ENCODE data around the gene WDFY3. TPM values are rescaled to one million over a fixed set of nuclear protein-coding genes. Genes with fewer than 3 reads are reported as not detected.

The WDFY3 gene
- total and polyA plus RNA-seq, 9 of the 15 experiments (the other 6 are each of a cell fraction or from before 2014, with no cell fraction given): 0.58 to 13.5 (median 9.4) TPM

DNA sequence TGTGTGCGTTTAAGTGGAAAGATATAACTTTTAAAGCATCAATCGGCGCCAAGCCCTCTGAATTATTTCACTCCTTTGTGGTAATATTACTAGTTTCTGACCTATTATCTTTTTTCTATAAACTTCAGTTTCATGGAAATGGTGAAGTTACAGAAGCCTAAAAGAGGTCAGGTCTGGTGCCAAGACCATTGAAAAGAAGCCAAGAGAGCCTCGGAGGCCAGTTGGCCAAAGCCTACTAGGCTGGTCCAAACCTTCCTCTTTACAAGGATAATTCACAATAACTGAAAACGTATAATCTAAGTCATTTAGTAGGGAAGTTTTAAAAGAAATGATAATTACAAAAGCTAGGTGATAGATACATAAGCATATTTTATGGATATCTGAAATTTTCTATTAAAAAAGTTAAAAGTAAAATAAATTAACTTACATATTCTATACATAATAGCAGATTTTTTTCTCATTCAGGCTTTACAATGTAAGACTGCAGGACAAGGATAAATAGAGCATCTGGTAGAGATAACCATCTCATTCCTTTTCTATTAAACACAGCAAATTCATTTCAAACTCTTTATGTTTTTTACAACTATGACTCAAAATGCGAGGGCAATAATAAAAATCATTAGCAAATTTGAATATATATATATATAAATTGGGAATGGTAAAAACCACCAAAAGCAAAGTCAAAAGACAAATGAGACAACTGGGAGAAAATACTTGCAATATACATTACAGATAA is 49.2 kb downstream of the WDFY3 start:
- intact Hi-C loops (cut with micrococcal nuclease) (no loop called here), in situ Hi-C loops (cut with MboI) (no loop called here)
- ChIA-PET POLR2A (no interaction called here), CTCF (ENCODE audit: low intra/inter-chr PET ratio) (no interaction called here)
- H3K9me3 ChIP-seq (replicated peaks; ENCODE audit: control insufficient read depth, insufficient read depth, low read depth, low read length): no peaks in the 10 kb centered on the region
- BruUV-seq (replicated peaks): no TSS peak
- no peak overlapping the region for H3K4me3 ChIP-seq
- 33% methylated on average over 6 of the region's 6 CpGs for WGBS (ENCODE audit: insufficient coverage, low coverage, missing lambda C conversion rate)
- no peak overlapping the region for H3K9ac ChIP-seq (ENCODE audit: insufficient read depth in 1 of 2, low read depth in 2 of 2, low read length in 2 of 2)
- no peak overlapping the region for H3K27ac ChIP-seq (ENCODE audit: extremely low read depth, low read depth, low read length)
- ATAC-seq: no peak
- H4K20me1 ChIP-seq (replicated peaks; ENCODE audit: control insufficient read depth, insufficient read depth, low read length): no peaks in the 10 kb centered on the region
- H3K36me3 ChIP-seq (ENCODE audit: control insufficient read depth, insufficient read depth, low read length): no peaks in the 10 kb centered on the region
- H3K27me3 ChIP-seq (ENCODE audit: control insufficient read depth in 2 of 2, insufficient read depth in 2 of 2, low read length in 2 of 2): no peaks in the 10 kb centered on the region
- no peak overlapping the region for H3K4me2 ChIP-seq (ENCODE audit: insufficient read depth, low read length)
- H2AFZ ChIP-seq (ENCODE audit: low read depth, low read length): no peak overlapping the region
- no peaks in the 10 kb centered on the region for H3K4me1 ChIP-seq (replicated peaks in 1 of 2; ENCODE audit: control insufficient read depth in 2 of 2, insufficient read depth in 2 of 2, low read length in 2 of 2)
- no peaks in the 10 kb centered on the region for H3K9me1 ChIP-seq (ENCODE audit: control insufficient read depth, insufficient read depth, low read length)
- DNase-seq (ENCODE audit: extremely low read depth in 1 of 4, low spot score in 3 of 4): no peak
- no peaks in the 10 kb centered on the region for H3K79me2 ChIP-seq (ENCODE audit: control insufficient read depth, insufficient read depth, low read length)
- FAIRE-seq: no peak
- TF ChIP-seq ASH1L (IDR thresholded peaks at IDR 0.05; ENCODE audit: borderline replicate concordance, low read depth, partially characterized antibody) (no peak), FOXM1 (IDR thresholded peaks at IDR 0.05; ENCODE audit: low read depth) (no peak), FOXM1 (CRISPR knock-in tag; IDR thresholded peaks at IDR 0.05; ENCODE audit: low read depth) (no peak), NKRF (IDR thresholded peaks at IDR 0.05; ENCODE audit: borderline replicate concordance) (no peak), RAD51 (IDR thresholded peaks at IDR 0.05; ENCODE audit: borderline replicate concordance, low read depth) (no peak), PHF20 (IDR thresholded peaks at IDR 0.05; ENCODE audit: partially characterized antibody) (no peak), MAFG (tag; conservative IDR thresholded peaks at IDR 0.05) (no peak), ZNF79 (CRISPR knock-in tag; IDR thresholded peaks at IDR 0.05; ENCODE audit: low read depth) (no peak), RBM22 (IDR thresholded peaks at IDR 0.05; ENCODE audit: low read depth, low read length, poor library complexity, severe bottlenecking) (no peak), ZFP36 (IDR thresholded peaks at IDR 0.05; ENCODE audit: low read depth, low read length, partially characterized antibody) (no peak), E2F3 (CRISPR knock-in tag; IDR thresholded peaks at IDR 0.05) (no peak)
- TF ChIP-seq, protein P1, sequence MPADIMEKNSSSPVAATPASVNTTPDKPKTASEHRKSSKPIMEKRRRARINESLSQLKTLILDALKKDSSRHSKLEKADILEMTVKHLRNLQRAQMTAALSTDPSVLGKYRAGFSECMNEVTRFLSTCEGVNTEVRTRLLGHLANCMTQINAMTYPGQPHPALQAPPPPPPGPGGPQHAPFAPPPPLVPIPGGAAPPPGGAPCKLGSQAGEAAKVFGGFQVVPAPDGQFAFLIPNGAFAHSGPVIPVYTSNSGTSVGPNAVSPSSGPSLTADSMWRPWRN (IDR thresholded peaks at IDR 0.05; ENCODE audit: low read depth): no peak
- TF ChIP-seq, protein P2, sequence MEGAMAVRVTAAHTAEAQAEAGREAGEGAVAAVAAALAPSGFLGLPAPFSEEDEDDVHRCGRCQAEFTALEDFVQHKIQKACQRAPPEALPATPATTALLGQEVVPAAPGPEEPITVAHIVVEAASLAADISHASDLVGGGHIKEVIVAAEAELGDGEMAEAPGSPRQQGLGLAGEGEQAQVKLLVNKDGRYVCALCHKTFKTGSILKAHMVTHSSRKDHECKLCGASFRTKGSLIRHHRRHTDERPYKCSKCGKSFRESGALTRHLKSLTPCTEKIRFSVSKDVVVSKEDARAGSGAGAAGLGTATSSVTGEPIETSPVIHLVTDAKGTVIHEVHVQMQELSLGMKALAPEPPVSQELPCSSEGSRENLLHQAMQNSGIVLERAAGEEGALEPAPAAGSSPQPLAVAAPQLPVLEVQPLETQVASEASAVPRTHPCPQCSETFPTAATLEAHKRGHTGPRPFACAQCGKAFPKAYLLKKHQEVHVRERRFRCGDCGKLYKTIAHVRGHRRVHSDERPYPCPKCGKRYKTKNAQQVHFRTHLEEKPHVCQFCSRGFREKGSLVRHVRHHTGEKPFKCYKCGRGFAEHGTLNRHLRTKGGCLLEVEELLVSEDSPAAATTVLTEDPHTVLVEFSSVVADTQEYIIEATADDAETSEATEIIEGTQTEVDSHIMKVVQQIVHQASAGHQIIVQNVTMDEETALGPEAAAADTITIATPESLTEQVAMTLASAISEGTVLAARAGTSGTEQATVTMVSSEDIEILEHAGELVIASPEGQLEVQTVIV (CRISPR knock-in tag; IDR thresholded peaks at IDR 0.05; ENCODE audit: borderline replicate concordance): no peak
